Measurements from ENCODE around the gene ANTXR1. TPM values are rescaled to one million over a fixed set of nuclear protein-coding genes. Genes with fewer than 3 reads are reported as not detected.
A peak's percentile ranks its signal among the peaks of the same experiment; 100 is the strongest.

ANTXR1 gene
- total RNA-seq, 1 donor from 2014 or later = under 0.01 TPM

GRCh38 chr2:69271831-69272257 lies 258.9 kb downstream of the ANTXR1 start:
- DNase-seq (ENCODE audit: low read depth in 2 of 2) = peak in 1 of 2 donors; percentile 29

GRCh38 chr2:69272803-69273471 lies 260.0 kb downstream of the ANTXR1 start:
- peak; percentile 86 to 91 for DNase-seq (ENCODE audit: low read depth in 2 of 2)

DNA sequence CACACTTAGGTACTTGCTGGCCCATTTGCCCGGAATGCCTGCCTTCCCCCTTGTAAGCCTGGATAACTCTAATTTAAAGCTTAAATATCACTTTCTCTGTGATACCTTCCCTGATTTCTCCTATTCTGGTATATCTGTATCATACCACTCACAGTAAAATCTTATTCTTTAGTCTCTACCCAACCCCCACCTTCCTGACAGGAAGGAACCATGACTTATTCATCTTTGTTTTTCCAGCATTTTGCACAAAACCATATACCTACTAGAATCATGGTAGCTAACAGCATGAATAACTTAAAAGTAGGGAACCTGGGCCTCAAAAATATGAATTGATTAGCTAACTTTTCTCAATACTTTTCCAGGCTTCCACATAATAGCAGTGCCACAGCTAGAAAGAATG lies 262.5 kb downstream of the ANTXR1 start:
- peak in 1 of 2 donors; percentile 72 for DNase-seq (ENCODE audit: low read depth in 2 of 2)

GRCh38 chr2:69278366-69278765 lies 265.4 kb downstream of the ANTXR1 start:
- DNase-seq (ENCODE audit: low read depth in 2 of 2) = peak in 1 of 2 donors; percentile 55

GRCh38 chr2:69279211-69279610 lies 266.2 kb downstream of the ANTXR1 start:
- no peak for DNase-seq (ENCODE audit: low read depth in 2 of 2)

DNA sequence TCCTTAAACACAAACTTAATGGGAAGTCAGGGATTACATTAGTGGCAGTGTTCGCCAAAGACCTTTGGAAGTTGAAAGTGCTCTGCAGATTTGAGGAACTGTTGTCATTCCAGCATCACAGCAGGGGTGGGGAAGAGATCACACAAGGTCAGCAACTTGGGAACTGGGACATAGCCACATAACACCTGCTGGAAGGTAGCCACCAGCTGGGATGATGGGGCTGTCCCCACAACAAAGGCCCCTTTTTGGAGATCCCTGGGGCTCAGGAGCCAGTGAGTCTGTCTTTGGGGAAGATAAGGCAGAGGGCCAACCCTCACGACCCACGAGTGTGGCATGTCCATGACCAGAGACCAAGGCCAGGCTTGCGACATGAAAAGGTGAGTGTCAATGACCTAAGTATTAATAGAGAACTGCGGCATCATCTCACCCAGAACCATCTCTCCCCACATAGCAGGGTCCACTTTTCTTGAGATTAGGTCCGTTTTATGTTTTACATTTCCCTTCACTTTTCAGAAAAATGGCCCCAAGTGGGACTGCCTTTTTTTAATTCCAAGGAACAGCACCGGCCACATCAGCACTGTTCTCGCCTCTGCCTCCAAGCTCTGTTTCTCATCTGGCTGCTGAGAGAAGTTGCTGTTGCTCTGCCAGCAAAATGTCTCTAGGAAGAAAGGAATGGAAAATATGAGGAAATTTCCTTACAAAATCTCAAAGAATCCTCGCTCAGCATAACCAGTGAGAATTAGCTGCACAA lies 267.1 kb downstream of the ANTXR1 start:
- DNase-seq (ENCODE audit: low read depth in 2 of 2) = no peak

DNA sequence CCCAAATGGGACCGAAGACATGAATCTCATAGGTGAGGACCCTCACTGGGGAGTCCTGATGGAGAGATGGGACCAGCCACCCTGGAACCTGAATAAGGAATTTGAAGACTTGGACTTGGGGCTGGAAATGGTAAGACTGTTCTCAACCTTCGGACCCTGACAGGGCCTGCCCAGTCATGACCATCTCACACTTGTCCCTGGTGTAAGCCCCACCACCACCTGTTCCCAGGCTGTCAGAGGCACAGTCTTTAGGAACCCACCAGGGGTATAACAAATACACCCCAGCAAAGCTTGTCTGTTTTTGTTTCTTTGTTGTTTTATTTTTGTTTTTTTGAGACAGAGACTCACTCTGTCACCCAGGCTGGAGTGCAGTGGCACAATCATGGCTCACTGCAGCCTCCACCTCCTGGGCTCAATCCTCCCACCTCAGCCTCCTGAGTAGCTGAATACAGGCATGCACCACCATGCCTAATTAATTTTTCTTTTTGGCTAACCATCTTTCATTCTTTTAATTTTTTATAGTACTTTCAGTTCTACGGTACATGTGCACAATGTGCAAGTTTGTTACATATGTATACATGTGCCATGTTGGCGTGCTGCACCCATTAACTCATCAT lies 267.9 kb downstream of the ANTXR1 start:
- DNase-seq (ENCODE audit: low read depth in 2 of 2) = no peak

GRCh38 chr2:69285379-69285894 lies 272.5 kb downstream of the ANTXR1 start:
- no peak for DNase-seq (ENCODE audit: low read depth in 2 of 2)

- no peak for DNase-seq (ENCODE audit: low read depth in 2 of 2)
Observed at GRCh38 chr2:69287544-69287943, 274.6 kb downstream of the ANTXR1 start.

DNA sequence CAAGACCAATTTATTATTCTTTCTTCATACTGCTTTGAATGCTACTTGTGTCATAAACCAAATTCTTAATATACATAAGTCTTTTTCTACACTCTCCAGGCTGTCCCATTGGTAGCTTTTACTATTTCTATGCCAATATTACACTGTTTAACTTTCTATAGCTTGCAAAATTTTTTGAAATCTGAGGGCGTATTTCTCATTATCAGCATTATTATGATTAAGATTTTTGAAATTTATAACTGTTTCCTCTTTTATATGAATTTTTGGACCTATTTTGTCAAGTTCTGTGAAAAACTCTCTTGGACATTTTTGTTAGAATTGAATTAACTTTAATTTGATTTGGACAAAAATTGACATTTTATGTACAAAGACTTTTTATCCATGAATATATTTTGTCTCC lies 275.4 kb downstream of the ANTXR1 start:
- no peak for DNase-seq (ENCODE audit: low read depth in 2 of 2)

DNA sequence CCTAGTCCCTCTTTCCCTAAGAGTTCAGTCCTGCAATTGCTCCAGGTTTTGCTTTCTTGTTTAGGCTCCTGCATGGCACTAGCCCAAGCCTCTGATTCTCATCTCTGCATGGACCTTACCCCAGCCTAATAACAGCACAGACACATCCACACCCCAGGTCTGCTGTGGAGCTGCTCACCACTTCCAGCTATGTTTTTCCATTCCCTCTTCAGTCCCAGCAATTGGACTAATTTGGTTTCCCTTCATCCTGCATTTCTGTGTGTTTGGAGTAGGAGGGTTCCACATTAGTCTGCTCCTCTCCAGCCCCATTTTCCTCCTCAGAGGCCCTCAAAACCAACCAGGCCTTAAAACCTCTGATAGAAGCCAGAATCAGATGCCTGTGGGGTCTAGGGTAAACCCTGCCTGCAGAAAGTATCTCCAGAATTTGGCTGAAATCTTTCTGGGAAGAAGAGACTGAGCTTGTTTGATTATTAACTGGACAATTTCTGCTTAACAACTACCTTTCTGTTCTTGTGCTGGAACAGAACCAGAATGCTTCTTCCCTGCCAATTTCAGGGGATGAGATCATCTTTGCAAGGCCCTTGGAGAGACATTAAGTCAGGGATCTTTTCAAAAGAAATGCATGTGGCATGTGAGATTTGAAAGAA lies 278.1 kb downstream of the ANTXR1 start:
- DNase-seq (ENCODE audit: low read depth in 2 of 2) = peak in 1 of 2 donors; percentile 27

DNA sequence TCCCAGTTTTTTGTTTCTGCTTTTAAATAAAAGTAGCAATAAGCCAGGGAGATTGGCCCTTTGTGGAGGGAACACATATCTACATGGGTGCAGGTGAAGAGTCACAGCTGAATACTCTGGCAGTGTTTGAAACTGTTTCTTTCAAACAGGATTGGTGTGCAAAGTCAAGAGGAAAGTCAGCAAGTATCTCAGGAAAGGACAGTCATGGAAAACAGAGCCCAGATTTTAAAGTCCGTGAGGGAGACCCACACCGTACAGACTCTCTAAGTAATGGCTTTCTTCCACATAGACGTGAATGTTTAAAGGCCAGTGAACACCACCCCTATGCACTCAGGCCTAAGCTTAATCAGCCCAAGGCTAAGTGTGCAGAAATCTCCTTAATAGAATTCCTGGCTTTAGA lies 278.7 kb downstream of the ANTXR1 start:
- DNase-seq (ENCODE audit: low read depth in 2 of 2) = no peak

DNA sequence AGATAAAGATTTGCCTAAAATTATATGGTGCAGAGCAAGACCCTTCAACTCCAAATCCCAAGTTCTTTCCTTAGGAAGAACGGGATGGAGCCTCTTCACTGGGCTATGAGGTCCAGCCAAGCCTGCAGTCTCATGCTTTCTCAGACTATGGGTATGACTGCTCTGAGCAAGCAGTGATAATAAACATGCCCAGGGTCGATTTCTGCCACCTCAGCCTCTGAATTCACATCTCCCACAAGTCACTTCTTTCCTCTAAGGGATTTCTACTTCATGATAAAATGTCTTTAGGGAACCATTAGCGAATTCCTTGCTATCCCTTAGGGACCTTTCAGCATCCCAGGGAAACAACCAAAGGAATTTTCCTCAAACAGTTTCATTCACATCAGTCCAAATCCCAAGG lies 279.3 kb downstream of the ANTXR1 start:
- DNase-seq (ENCODE audit: low read depth in 2 of 2) = no peak

GRCh38 chr2:69296421-69296820 lies 283.4 kb downstream of the ANTXR1 start:
- no peak for DNase-seq (ENCODE audit: low read depth in 2 of 2)

GRCh38 chr2:69297216-69297615 lies 284.2 kb downstream of the ANTXR1 start:
- DNase-seq (ENCODE audit: low read depth in 2 of 2) = no peak

DNA sequence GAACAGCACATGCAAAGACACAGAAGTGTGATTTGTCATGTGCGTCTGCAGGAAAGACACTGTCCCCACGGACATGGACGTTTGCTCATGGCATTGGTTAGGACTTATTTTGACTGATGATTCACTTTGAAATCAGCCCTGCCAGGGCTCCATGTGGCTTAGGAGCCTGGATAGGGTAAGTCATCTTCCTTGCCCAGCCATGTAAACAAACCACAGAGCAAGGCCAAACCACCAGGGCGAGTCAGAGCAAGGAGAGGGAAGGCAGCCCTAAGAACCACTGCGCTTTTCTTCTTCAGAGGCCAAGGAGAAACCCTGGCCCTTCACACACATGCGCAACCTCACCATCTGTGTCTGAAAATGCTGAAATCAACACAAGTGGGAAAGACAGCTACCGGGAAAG lies 285.3 kb downstream of the ANTXR1 start:
- peak in 1 of 2 donors; percentile 53 for DNase-seq (ENCODE audit: low read depth in 2 of 2)

GRCh38 chr2:69298862-69299261 lies 285.9 kb downstream of the ANTXR1 start:
- peak in 1 of 2 donors; percentile 49 for DNase-seq (ENCODE audit: low read depth in 2 of 2)

Other genes with a start within 250 kb of the ANTXR1 start
- not detected in 2 replicates for gene BMP10, start 141.8 kb upstream of the ANTXR1 start, total RNA-seq
- not detected in 2 replicates for gene GKN2, start 60.3 kb upstream of the ANTXR1 start, total RNA-seq
- not detected in 2 replicates for gene GKN1, start 38.5 kb upstream of the ANTXR1 start, total RNA-seq

Data from dermis microvascular lymphatic vessel endothelial cell (primary cell).